SK-N-SH (cell line): ENCODE results near the gene LTBP1. TPM values are rescaled to one million over a fixed set of nuclear protein-coding genes. Genes with fewer than 3 reads are reported as not detected.

Source experiments
- CTCF ChIA-PET: fragments of 300-600, 350-600 bp; formaldehyde crosslinking; extraction: SDS; loops from one replicate; lab custom pipeline; 2021; lab: Yijun Ruan, JAX
- POLR2A ChIA-PET: fragments of 350-600 bp; sonication (Branson Sonifier 250); formaldehyde crosslinking; extraction: SDS; loops from one replicate; lab custom pipeline; 2020; ENCODE audit warnings: antibody characterized with exemption, inconsistent platforms; lab: Yijun Ruan, JAX
- DNase-seq: peaks from one replicate; pipeline ENCODE4 v3.0.0; 2012
- H2AFZ ChIP-seq: fragments of 200-600 bp; sonication (generic); 2 replicates; pipeline ENCODE4 v1.8.1; 2016; ENCODE audit warnings: antibody characterized with exemption, mild to moderate bottlenecking, low read depth
- H3F3A ChIP-seq: fragments of 200-600 bp; sonication (generic); replicated peaks from 2 replicates; pipeline ENCODE3; 2016; ENCODE audit warnings: antibody characterized with exemption, mild to moderate bottlenecking; ENCODE audit not compliant: insufficient read depth
- H3K27ac ChIP-seq, 2 experiments: fragments of 200-500 bp in 1 of 2; fragments of 200-600 bp in 1 of 2; sonication (Bioruptor generic) in 1 of 2; sonication (generic), shearing (Covaris generic) in 1 of 2; 2 replicates each; pipeline versions ENCODE4 v1.5.1 to v1.6.1; 2014 to 2016; ENCODE audit warnings: low read depth in 2 of 2, inconsistent platforms in 1 of 2, low read length in 1 of 2, mild to moderate bottlenecking in 1 of 2, mixed read lengths in 1 of 2
- H3K27me3 ChIP-seq: fragments of 200-600 bp; sonication (generic), shearing (Covaris generic); 2 replicates; pipeline ENCODE4 v1.6.1; 2016; ENCODE audit warnings: mixed run types; ENCODE audit not compliant: insufficient read depth
- H3K36me3 ChIP-seq, 2 experiments: fragments of 200-500 bp in 1 of 2; fragments of 200-600 bp in 1 of 2; sonication (Bioruptor generic) in 1 of 2; sonication (generic) in 1 of 2; replicated peaks in 1 of 2; 2 replicates each; pipeline versions ENCODE3 to v1.5.1; 2014 to 2016; ENCODE audit warnings: low read length in 1 of 2, mild to moderate bottlenecking in 1 of 2; ENCODE audit not compliant: insufficient read depth in 2 of 2, control insufficient read depth in 1 of 2
- H3K4me1 ChIP-seq, 2 experiments: fragments of 200-500 bp in 1 of 2; fragments of 200-600 bp in 1 of 2; sonication (Bioruptor generic) in 1 of 2; sonication (generic), shearing (Covaris generic) in 1 of 2; 2 replicates each; pipeline versions ENCODE4 v1.5.1 to v1.6.1; 2014 to 2016; ENCODE audit warnings: low read depth in 1 of 2, low read length in 1 of 2, mixed run types in 1 of 2; ENCODE audit not compliant: insufficient read depth in 2 of 2, control insufficient read depth in 1 of 2
- H3K4me2 ChIP-seq: fragments of 200-600 bp; sonication (generic), shearing (Covaris generic); 2 replicates; pipeline ENCODE4 v1.6.1; 2017; ENCODE audit warnings: mixed run types
- H3K4me3 ChIP-seq, 2 experiments: fragments of 200-500 bp in 1 of 2; fragments of 200-600 bp in 1 of 2; sonication (Bioruptor generic) in 1 of 2; sonication (generic), shearing (Covaris generic) in 1 of 2; 2 replicates each; pipeline versions ENCODE4 v1.5.1 to v1.8.1; 2014 to 2016; ENCODE audit warnings: low read depth in 2 of 2, inconsistent platforms in 1 of 2, low read length in 1 of 2, mild to moderate bottlenecking in 1 of 2, mixed read lengths in 1 of 2, moderate library complexity in 1 of 2
- H3K79me2 ChIP-seq: fragments of 200-600 bp; sonication (generic); 2 replicates; pipeline ENCODE4 v1.8.1; 2017; ENCODE audit warnings: mild to moderate bottlenecking; ENCODE audit not compliant: insufficient read depth
- H3K9ac ChIP-seq: fragments of 200-600 bp; sonication (generic); 2 replicates; pipeline ENCODE4 v1.6.1; 2017; ENCODE audit warnings: mixed run types
- H3K9me2 ChIP-seq: fragments of 200-600 bp; sonication (generic); 2 replicates; pipeline ENCODE4 v1.6.1; 2017; ENCODE audit warnings: mixed run types
- H3K9me3 ChIP-seq: fragments of 200-600 bp; sonication (generic); 2 replicates; pipeline ENCODE4 v1.6.1; 2017; ENCODE audit warnings: mixed run types, mild to moderate bottlenecking, moderate library complexity
- H4K20me1 ChIP-seq: fragments of 200-600 bp; sonication (generic); 2 replicates; pipeline ENCODE4 v1.6.1; 2017; ENCODE audit warnings: mild to moderate bottlenecking, mixed run types; ENCODE audit not compliant: insufficient read depth
- FOSL2 ChIP-seq: IDR thresholded peaks from 2 replicates; pipeline ENCODE4 v1.4.0; 2012; ENCODE audit warnings: low read depth, mild to moderate bottlenecking, moderate library complexity, borderline replicate concordance
- FOXJ3 ChIP-seq: sonication (generic); formaldehyde crosslinking; IDR thresholded peaks from 2 replicates; pipeline ENCODE4 v1.5.1; 2020; ENCODE audit warnings: mild to moderate bottlenecking, missing genetic modification reagents
- FOXM1 ChIP-seq: IDR thresholded peaks from 2 replicates; pipeline ENCODE4 v1.4.0; 2012; ENCODE audit warnings: low read depth, mild to moderate bottlenecking
- GABPA ChIP-seq: IDR thresholded peaks from 2 replicates; pipeline ENCODE4 v1.4.0; 2012; ENCODE audit warnings: low read depth, mild to moderate bottlenecking
- GATA2 ChIP-seq: sonication (generic); formaldehyde crosslinking; IDR thresholded peaks from 2 replicates; pipeline ENCODE4 v1.5.0; 2020; ENCODE audit warnings: mild to moderate bottlenecking, missing genetic modification reagents
- JUND ChIP-seq: IDR thresholded peaks from 2 replicates; pipeline ENCODE4 v1.4.0; 2012
- MXI1 ChIP-seq: IDR thresholded peaks from 2 replicates; pipeline ENCODE4 v1.6.1; 2012; ENCODE audit warnings: mild to moderate bottlenecking, low read depth, low read length, improper control_type of control experiment
- NRF1 ChIP-seq: IDR thresholded peaks from 2 replicates; pipeline ENCODE4 v1.6.1; 2012; ENCODE audit warnings: low read depth, mild to moderate bottlenecking, low read length
- POLR2AphosphoS5 ChIP-seq: IDR thresholded peaks from 2 replicates; pipeline ENCODE4 v1.6.1; 2012; ENCODE audit warnings: low read depth, low read length
- RAD21 ChIP-seq: IDR thresholded peaks from 2 replicates; pipeline ENCODE4 v1.6.1; 2012; ENCODE audit warnings: mild to moderate bottlenecking, low read length
- RXRA ChIP-seq: IDR thresholded peaks from 2 replicates; pipeline ENCODE4 v1.4.0; 2012; ENCODE audit warnings: low read depth, mild to moderate bottlenecking, borderline replicate concordance
- SIN3A ChIP-seq: IDR thresholded peaks from 2 replicates; pipeline ENCODE4 v1.6.1; 2012; ENCODE audit warnings: low read depth, mild to moderate bottlenecking, low read length, moderate library complexity, borderline replicate concordance
- SMC3 ChIP-seq: IDR thresholded peaks from 2 replicates; pipeline ENCODE4 v1.6.1; 2012; ENCODE audit warnings: low read depth, low read length, improper control_type of control experiment
- TCF12 ChIP-seq: IDR thresholded peaks from 2 replicates; pipeline ENCODE4 v1.4.0; 2012
- TEAD4 ChIP-seq: IDR thresholded peaks from 2 replicates; pipeline ENCODE4 v1.4.0; 2012; ENCODE audit warnings: mild to moderate bottlenecking, borderline replicate concordance; ENCODE audit not compliant: insufficient read depth
- WGBS: methylation state at CpG from one replicate; pipeline ENCODE4 v1.1.6; 2017; ENCODE audit warnings: low lambda C conversion rate; 5-methylcytosine and 5-hydroxymethylcytosine counted together
- polyA plus RNA-seq, 3 experiments: library from polyadenylated mRNA; depleted of rRNA; stranded (reverse); fragments of >200 nt; gene quantifications; 2 replicates each; pipeline ENCODE4 v1.2.3, GENCODE V29; 2012
- TF ChIP-seq, protein P1 (sequence below): IDR thresholded peaks from 2 replicates; pipeline ENCODE4; 2012
- TF ChIP-seq, protein P2 (sequence below): fragments of 150-350 bp; IDR thresholded peaks from 2 replicates; pipeline ENCODE4 v1.6.1; 2017; ENCODE audit warnings: antibody characterized with exemption, low read length, low read depth, borderline replicate concordance
- TF ChIP-seq, protein P3 (sequence below): fragments of 150-350 bp; IDR thresholded peaks from 2 replicates; pipeline ENCODE4 v1.6.1; 2016; ENCODE audit warnings: mild to moderate bottlenecking, low read depth, low read length
- TF ChIP-seq, protein P4 (sequence below): fragments of 200-600 bp; sonication (generic); IDR thresholded peaks from 2 replicates; pipeline ENCODE4 v1.6.1; 2017; ENCODE audit warnings: antibody characterized with exemption, mild to moderate bottlenecking, moderate library complexity
- TF ChIP-seq, protein P5 (sequence below): IDR thresholded peaks from 2 replicates; pipeline ENCODE4 v1.4.0; 2012; ENCODE audit warnings: low read depth, borderline replicate concordance

LTBP1 gene
- polyA plus RNA-seq, 1 of the 3 experiments (the other 2 are of a cell fraction): 467 TPM

DNA sequence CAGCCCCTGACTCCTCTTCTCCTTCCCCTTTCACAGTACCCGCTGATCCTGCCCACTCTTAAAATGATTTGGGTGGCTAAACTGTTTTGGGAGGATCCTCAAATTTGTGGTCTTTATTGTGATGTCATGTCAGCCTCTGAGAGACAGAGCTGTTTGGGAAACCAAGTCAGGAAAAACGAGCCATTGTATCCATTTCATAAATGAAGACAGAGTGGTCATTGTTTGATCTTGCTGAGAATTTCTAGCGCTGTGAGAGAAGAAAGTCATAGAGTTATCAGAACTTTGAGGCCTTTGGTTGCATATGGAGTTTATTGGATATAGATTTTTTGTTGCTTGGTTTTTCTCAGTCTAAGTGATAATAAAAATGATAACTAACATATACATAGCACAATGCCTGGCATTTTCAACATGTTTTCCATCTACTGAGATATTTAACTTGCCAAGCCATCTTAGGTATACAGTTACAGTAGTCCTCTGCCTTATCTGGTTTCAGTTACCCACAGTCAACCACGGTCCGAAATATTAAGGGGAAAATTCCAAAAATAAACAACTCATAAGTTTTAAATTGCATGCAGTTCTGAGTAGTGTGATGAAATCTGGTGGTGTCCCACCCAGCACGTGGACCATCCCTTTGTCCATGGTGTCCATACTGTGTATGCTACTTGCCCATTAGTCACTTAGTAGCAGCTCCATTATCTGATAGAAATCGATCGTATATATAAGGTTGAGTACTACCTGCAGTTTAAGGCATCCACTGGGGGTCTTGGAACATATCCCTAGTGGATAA lies 424.7 kb downstream of the LTBP1 start:
- H3K79me2 ChIP-seq: peaks cover 7% of the 10 kb centered on the region
- peaks cover 0 to under 1% of the 10 kb centered on the region in 2 experiments; a peak in 1 of 4 replicates for H3K4me1 ChIP-seq
- H3K4me2 ChIP-seq: no peak overlapping the region
- ChIA-PET POLR2A (no interaction called here), CTCF (interaction anchor here (0.6 to 3.5 kb wide), 28 partner anchors 8 to 1197 kb away, joined by 3 to 20 read pairs (median 4); no protein-coding TSS in a partner anchor)
- peaks cover 17 to 65% of the 10 kb centered on the region in 2 experiments for H3K36me3 ChIP-seq
- H3K27ac ChIP-seq: peak overlapping the region in 1 of 2 experiments; percentile 35; a peak in 2 of 4 replicates
- H3K27me3 ChIP-seq: no peaks in the 10 kb centered on the region
- no peaks in the 10 kb centered on the region for H3K9me2 ChIP-seq
- no peak for DNase-seq
- no peaks in the 10 kb centered on the region for H4K20me1 ChIP-seq
- no peak overlapping the region for H3K4me3 ChIP-seq
- 63% methylated on average over 6 of the region's 8 CpGs for WGBS
- 0 out of 2 replicates have a peak, but pooled peaks have one; percentile 8 for TF ChIP-seq POLR2AphosphoS5
- TF ChIP-seq SMC3: no peak
- TF ChIP-seq, all 33 proteins: peak for 1
- Histone ChIP-seq H3K9ac (no peak overlapping the region), H3K9me3 (no peaks in the 10 kb centered on the region), H2AFZ (no peak overlapping the region), H3F3A (peaks cover 24% of the 10 kb centered on the region)

DNA sequence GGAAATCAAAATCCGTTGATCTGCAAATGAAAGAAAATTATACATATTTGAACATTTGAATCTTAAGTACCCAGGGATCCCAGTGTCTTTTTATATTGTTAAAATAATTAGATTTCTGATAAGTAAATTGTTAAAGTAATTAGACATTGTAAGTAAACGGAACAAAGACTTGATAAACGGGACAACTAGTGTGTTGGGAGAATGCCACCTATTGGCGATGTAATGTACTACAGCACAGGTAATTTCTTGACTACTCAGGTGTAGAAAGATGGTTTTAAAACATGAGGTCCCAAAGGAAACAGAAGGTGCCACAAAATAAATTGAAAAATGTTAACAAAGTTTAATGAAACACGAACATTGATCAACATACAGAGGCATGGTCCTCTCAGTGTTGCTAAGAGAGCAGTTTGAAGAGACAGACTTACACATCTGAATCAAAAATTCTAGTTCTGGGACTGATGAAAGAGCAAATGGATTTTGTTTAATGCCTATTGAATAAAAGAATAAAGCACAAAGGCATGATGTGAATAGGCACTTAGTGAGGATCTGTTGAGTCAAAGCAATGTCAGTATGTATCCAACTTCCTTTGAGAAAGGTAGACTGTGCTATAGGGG lies 426.3 kb downstream of the LTBP1 start:
- Histone ChIP-seq H3K4me3 (no peak overlapping the region), H3K4me2 (no peak overlapping the region), H3K9me2 (no peaks in the 10 kb centered on the region), H3K9me3 (no peaks in the 10 kb centered on the region), H3K36me3 (peaks cover 19 to 61% of the 10 kb centered on the region in 2 experiments), H4K20me1 (no peaks in the 10 kb centered on the region), H3K27ac (peak overlapping the region in 1 of 2 experiments; percentile 35; a peak in 1 of 4 replicates), H3K9ac (no peak overlapping the region), H3K79me2 (peaks cover under 1% of the 10 kb centered on the region), H2AFZ (no peak overlapping the region), H3F3A (peaks cover 32% of the 10 kb centered on the region), H3K27me3 (no peaks in the 10 kb centered on the region), H3K4me1 (no peaks in the 10 kb centered on the region)
- DNase-seq: peak; percentile 49
- CTCF ChIA-PET: interaction anchor here (0.6 to 3.5 kb wide), 28 partner anchors 9 to 818 kb away, joined by 3 to 20 read pairs (median 4); no protein-coding TSS in a partner anchor
- WGBS: 18% methylated on average over 5 of the region's 5 CpGs
- TF ChIP-seq, protein P1, sequence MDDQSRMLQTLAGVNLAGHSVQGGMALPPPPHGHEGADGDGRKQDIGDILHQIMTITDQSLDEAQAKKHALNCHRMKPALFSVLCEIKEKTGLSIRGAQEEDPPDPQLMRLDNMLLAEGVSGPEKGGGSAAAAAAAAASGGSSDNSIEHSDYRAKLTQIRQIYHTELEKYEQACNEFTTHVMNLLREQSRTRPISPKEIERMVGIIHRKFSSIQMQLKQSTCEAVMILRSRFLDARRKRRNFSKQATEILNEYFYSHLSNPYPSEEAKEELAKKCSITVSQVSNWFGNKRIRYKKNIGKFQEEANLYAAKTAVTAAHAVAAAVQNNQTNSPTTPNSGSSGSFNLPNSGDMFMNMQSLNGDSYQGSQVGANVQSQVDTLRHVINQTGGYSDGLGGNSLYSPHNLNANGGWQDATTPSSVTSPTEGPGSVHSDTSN: no peak
- TF ChIP-seq, protein P2, sequence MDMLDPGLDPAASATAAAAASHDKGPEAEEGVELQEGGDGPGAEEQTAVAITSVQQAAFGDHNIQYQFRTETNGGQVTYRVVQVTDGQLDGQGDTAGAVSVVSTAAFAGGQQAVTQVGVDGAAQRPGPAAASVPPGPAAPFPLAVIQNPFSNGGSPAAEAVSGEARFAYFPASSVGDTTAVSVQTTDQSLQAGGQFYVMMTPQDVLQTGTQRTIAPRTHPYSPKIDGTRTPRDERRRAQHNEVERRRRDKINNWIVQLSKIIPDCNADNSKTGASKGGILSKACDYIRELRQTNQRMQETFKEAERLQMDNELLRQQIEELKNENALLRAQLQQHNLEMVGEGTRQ: no peak
- TF ChIP-seq NRF1 (no peak), GATA2 (CRISPR knock-in tag) (no peak), RXRA (no peak), TEAD4 (no peak), FOXM1 (no peak), SIN3A (no peak), RAD21 (peak; percentile 83), JUND (no peak), FOSL2 (no peak), FOXJ3 (CRISPR knock-in tag) (no peak), TCF12 (no peak), SMC3 (peak; percentile 46), GABPA (no peak), MXI1 (no peak)
- TF ChIP-seq, protein P3, sequence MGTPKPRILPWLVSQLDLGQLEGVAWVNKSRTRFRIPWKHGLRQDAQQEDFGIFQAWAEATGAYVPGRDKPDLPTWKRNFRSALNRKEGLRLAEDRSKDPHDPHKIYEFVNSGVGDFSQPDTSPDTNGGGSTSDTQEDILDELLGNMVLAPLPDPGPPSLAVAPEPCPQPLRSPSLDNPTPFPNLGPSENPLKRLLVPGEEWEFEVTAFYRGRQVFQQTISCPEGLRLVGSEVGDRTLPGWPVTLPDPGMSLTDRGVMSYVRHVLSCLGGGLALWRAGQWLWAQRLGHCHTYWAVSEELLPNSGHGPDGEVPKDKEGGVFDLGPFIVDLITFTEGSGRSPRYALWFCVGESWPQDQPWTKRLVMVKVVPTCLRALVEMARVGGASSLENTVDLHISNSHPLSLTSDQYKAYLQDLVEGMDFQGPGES: no peak
- TF ChIP-seq, protein P4, sequence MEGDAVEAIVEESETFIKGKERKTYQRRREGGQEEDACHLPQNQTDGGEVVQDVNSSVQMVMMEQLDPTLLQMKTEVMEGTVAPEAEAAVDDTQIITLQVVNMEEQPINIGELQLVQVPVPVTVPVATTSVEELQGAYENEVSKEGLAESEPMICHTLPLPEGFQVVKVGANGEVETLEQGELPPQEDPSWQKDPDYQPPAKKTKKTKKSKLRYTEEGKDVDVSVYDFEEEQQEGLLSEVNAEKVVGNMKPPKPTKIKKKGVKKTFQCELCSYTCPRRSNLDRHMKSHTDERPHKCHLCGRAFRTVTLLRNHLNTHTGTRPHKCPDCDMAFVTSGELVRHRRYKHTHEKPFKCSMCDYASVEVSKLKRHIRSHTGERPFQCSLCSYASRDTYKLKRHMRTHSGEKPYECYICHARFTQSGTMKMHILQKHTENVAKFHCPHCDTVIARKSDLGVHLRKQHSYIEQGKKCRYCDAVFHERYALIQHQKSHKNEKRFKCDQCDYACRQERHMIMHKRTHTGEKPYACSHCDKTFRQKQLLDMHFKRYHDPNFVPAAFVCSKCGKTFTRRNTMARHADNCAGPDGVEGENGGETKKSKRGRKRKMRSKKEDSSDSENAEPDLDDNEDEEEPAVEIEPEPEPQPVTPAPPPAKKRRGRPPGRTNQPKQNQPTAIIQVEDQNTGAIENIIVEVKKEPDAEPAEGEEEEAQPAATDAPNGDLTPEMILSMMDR: peak; percentile 94
- TF ChIP-seq, protein P5, sequence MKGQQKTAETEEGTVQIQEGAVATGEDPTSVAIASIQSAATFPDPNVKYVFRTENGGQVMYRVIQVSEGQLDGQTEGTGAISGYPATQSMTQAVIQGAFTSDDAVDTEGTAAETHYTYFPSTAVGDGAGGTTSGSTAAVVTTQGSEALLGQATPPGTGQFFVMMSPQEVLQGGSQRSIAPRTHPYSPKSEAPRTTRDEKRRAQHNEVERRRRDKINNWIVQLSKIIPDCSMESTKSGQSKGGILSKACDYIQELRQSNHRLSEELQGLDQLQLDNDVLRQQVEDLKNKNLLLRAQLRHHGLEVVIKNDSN: no peak
- POLR2A ChIA-PET: no interaction called here
